SK-N-SH (cell line): ENCODE results near the gene TSACC.
"Not testable (repeated sequence)": the region's sequence is repeated elsewhere in the genome, so short reads cannot be mapped to it uniquely, and the experiment has no call there.

Experiments
- FOXM1 ChIP-seq: IDR thresholded peaks from 2 replicates; pipeline ENCODE4 v1.4.0; 2012; ENCODE audit warnings: low read depth, mild to moderate bottlenecking
- JUND ChIP-seq: IDR thresholded peaks from 2 replicates; pipeline ENCODE4 v1.4.0; 2012
- MXI1 ChIP-seq: IDR thresholded peaks from 2 replicates; pipeline ENCODE4 v1.6.1; 2012; ENCODE audit warnings: mild to moderate bottlenecking, low read depth, low read length, improper control_type of control experiment
- POLR2AphosphoS5 ChIP-seq: IDR thresholded peaks from 2 replicates; pipeline ENCODE4 v1.6.1; 2012; ENCODE audit warnings: low read depth, low read length
- RAD21 ChIP-seq: IDR thresholded peaks from 2 replicates; pipeline ENCODE4 v1.6.1; 2012; ENCODE audit warnings: mild to moderate bottlenecking, low read length
- RFX5 ChIP-seq: IDR thresholded peaks from 2 replicates; pipeline ENCODE4 v1.6.1; 2012; ENCODE audit warnings: mild to moderate bottlenecking, improper control_type of control experiment, low read length
- TAF1 ChIP-seq: IDR thresholded peaks from 2 replicates; pipeline ENCODE4 v1.6.1; 2012; ENCODE audit warnings: low read depth, mild to moderate bottlenecking, low read length, moderate library complexity, borderline replicate concordance
- TCF12 ChIP-seq: IDR thresholded peaks from 2 replicates; pipeline ENCODE4 v1.4.0; 2012
- TF ChIP-seq, protein P1 (sequence below): fragments of 200-600 bp; sonication (generic); IDR thresholded peaks from 2 replicates; pipeline ENCODE4 v1.6.1; 2017; ENCODE audit warnings: antibody characterized with exemption, mild to moderate bottlenecking, moderate library complexity
- TF ChIP-seq, protein P2 (sequence below): IDR thresholded peaks from 2 replicates; pipeline ENCODE4 v1.4.0; 2012; ENCODE audit warnings: low read depth
- TF ChIP-seq, protein P3 (sequence below): fragments of 150-350 bp; IDR thresholded peaks from 2 replicates; pipeline ENCODE4 v1.6.1; 2017; ENCODE audit warnings: antibody characterized with exemption, low read length, low read depth, borderline replicate concordance
- TF ChIP-seq, protein P4 (sequence below): IDR thresholded peaks from 2 replicates; pipeline ENCODE4; 2012

DNA sequence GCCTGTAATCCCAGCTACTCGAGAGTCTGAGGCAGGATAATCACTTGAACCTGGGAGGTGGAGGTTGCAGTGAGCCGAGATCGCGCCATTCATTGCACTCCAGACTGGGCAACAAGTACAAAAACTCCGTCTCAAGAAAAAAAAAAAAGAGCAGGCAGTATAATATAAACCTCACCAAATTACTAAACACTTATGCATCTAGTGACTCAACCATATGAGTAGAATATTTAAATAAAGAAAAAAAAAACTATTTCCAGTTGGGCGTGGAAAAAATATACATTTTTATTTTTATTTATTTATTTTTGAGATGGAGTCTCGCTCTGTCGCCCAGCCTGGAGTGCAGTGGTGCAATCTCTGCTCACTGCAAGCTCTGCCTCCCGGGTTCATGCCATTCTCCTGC lies 15.1 kb upstream of the TSACC start:
- TF ChIP-seq RFX5, FOXM1, RAD21, TCF12, MXI1, JUND, TAF1, POLR2AphosphoS5: not testable (repeated sequence)
- TF ChIP-seq, protein P1, sequence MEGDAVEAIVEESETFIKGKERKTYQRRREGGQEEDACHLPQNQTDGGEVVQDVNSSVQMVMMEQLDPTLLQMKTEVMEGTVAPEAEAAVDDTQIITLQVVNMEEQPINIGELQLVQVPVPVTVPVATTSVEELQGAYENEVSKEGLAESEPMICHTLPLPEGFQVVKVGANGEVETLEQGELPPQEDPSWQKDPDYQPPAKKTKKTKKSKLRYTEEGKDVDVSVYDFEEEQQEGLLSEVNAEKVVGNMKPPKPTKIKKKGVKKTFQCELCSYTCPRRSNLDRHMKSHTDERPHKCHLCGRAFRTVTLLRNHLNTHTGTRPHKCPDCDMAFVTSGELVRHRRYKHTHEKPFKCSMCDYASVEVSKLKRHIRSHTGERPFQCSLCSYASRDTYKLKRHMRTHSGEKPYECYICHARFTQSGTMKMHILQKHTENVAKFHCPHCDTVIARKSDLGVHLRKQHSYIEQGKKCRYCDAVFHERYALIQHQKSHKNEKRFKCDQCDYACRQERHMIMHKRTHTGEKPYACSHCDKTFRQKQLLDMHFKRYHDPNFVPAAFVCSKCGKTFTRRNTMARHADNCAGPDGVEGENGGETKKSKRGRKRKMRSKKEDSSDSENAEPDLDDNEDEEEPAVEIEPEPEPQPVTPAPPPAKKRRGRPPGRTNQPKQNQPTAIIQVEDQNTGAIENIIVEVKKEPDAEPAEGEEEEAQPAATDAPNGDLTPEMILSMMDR: not testable (repeated sequence)
- TF ChIP-seq, protein P2, sequence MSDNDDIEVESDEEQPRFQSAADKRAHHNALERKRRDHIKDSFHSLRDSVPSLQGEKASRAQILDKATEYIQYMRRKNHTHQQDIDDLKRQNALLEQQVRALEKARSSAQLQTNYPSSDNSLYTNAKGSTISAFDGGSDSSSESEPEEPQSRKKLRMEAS: not testable (repeated sequence)
- TF ChIP-seq, protein P3, sequence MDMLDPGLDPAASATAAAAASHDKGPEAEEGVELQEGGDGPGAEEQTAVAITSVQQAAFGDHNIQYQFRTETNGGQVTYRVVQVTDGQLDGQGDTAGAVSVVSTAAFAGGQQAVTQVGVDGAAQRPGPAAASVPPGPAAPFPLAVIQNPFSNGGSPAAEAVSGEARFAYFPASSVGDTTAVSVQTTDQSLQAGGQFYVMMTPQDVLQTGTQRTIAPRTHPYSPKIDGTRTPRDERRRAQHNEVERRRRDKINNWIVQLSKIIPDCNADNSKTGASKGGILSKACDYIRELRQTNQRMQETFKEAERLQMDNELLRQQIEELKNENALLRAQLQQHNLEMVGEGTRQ: not testable (repeated sequence)
- TF ChIP-seq, protein P4, sequence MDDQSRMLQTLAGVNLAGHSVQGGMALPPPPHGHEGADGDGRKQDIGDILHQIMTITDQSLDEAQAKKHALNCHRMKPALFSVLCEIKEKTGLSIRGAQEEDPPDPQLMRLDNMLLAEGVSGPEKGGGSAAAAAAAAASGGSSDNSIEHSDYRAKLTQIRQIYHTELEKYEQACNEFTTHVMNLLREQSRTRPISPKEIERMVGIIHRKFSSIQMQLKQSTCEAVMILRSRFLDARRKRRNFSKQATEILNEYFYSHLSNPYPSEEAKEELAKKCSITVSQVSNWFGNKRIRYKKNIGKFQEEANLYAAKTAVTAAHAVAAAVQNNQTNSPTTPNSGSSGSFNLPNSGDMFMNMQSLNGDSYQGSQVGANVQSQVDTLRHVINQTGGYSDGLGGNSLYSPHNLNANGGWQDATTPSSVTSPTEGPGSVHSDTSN: not testable (repeated sequence)
